Retina (tissue), 1 donor: ENCODE data around the gene RELA.
A peak's percentile ranks its signal among the peaks of the same experiment; 100 is the strongest.
"Not testable (repeated sequence)": the region's sequence is repeated elsewhere in the genome, so short reads cannot be mapped to it uniquely, and the experiment has no call there.

Experiments used
- DNase-seq: peaks from one replicate; pipeline ENCODE4 v3.0.0-alpha.2; 2016

Gene RELA

GRCh38 chr11:65663639-65664200 lies 1.0 kb upstream of the RELA start:
- no peak for DNase-seq

DNA sequence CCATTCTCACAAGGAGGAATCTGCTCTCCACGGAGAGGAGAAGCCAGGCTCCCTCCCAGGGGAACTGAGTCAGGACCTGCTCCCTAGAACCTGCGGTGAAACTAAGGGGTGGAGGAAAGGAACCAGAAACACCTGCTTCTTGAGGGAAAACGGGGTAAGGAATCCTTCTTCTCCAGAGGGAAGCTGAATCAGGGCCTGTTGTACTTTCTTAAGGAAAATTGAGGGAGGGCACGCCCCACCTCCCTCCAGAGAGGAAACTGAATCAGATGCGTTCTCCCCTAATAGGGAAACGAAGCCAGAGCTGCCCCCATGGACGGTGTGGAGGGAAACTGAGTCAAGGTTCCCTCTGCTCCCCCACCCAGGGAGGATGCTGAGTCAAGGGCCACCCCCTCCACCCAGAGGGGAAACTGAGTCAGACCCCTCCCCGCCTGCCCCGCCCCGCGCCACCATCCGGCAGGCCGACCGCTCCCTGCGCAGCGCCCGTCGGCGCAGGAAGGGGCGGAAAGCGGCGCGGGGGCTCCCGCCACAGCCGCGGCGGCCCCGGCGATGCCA lies 393 bp downstream of the RELA start:
- DNase-seq, result no peak

DNA sequence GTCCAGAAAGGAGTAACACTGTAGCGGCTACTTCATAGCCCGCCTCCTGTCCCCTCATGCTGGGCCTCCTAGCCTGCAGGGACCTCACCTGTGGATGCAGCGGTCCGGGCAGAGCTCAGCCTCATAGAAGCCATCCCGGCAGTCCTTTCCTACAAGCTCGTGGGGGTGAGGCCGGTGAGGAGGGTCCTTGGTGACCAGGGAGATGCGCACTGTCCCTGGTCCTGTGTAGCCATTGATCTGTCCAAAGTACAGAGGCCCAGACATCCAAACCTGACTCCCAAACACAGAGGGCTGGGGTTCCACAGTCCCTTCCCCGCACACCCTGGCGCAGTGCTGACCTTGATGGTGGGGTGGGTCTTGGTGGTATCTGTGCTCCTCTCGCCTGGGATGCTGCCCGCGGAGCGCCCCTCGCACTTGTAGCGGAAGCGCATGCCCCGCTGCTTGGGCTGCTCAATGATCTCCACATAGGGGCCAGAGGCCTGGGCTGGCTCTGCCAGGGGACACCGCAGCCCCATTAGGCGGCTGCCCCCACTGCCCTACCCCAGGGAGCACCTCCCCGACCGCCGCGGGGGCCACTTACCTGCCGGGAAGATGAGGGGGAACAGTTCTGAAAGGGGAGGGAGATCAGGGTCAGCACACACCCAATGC lies 993 bp downstream of the RELA start:
- no peak for DNase-seq

DNA sequence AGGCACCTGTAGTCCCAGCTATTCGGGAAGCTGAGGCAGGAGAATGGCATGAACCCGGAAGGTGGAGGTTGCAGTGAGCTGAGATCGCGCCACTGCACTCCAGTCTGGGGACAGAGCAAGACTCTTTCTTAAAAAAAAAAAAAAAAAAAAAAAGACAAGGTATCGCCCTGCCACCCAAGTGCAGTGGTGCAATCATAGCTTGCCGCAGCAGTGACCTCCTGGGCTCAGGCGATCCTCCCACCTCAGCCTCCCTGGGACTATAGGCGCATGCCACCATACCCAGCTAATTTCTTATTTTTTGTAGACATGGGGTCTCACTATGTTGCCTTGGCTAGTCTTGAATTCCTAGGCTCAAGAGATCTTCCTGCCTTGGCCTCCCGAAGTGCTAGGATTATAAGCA lies 1.8 kb downstream of the RELA start:
- not testable (repeated sequence) for DNase-seq

- no peak for DNase-seq
Observed at GRCh38 chr11:65660038-65660437, 2.7 kb downstream of the RELA start.

DNA sequence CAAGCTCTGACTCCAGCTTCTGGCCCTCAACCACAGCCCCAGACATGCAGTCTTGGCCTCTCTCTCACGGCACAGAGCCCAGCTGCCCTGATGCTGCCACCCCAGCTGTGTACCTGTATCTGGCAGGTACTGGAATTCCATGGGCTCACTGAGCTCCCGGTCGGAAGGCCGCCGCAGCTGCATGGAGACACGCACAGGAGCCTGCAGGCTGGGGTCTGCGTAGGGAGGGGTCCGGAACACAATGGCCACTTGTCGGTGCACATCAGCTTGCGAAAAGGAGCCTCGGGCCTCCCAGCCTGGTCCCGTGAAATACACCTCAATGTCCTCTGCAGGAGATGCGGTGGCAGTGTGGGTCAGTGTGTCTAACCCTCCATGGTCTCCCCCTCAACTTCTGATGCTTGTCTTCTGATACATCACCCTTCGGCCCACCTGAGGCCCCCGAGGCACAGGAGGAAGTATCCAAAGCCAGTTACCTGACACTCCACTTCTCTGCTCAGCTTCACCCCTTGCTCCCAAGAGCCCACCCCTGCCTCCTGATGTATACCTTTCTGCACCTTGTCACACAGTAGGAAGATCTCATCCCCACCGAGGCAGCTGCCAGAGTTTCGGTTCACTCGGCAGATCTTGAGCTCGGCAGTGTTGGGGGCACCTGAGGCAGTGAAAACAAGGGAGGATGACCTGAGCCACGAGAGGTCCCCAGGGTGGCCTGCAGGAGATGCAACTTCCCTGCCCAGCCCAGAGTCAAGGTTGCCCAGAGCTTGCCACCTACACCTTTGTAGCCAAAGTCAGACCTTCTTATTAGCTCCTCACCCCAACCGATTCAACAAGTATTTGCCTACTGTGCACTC lies 4.3 kb downstream of the RELA start:
- DNase-seq, result no peak

DNA sequence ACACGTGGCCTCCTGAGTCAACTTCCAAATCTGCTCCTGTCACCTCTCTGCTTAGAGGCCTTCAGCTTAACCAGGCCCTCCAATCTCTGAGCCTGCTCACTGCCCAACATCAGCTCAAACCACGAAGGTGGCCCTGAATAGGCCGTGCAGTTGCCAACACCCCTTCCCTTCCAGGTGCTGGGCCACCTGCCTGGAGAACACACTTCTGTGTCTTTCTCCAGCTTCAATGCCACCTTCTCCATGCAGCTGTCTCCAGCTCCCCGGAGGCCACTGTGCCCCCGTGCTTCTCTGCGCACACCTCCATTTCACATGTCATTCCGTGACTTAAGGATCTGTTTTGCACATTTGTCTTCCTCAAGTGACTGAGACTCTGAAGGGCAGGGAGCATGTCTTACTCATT lies 5.3 kb downstream of the RELA start:
- DNase-seq, result no peak

GRCh38 chr11:65655570-65656332 lies 7.0 kb downstream of the RELA start:
- no peak for DNase-seq

- DNase-seq, result no peak
Observed at GRCh38 chr11:65654375-65655349, 8.1 kb downstream of the RELA start.

DNA sequence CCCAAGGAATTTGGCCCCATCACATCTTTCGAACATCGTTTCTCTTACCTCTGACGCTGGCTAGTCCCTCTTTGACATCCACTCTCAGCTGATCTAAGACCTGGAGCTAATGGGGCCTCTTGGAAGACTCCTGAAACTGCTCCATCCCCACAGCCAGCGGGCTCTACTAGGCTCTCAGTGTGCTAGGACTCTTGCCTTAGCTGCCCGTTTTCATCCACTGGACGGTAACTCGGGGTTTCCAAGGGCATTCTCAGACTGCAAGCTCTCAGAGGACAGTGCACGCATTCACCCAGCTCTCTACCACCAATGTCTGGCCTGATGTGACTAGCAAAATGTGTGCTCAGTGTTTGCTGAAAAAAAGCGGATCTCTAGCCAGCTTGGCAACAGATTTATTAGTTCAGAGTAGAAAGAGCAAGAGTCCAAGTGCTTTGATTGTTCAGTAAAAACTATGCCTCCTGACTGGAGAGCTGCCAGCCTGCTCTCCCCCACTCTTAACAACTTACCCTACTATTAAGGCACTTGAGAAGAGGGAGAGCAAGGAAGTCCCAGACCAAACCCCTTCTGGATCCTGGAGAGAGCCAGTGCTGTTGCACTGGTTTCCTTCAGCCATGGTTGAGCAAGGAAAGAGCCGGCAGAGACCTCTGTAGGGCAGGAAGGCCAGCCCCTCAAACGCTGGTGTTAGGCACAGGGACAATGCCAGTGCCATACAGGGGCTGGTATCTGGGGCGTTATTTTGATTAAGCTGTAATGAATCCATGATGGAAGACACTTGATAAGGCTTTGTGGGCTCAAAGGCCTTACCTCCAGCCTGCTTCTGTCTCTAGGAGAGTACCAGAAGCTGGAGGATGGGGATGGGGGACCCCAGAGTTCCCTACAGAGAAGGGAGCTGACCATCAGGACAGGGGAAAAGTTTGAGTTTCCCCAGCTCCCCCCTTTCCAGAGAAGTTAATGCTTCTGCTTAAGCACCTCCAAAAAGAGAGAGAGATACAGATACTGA lies 9.2 kb downstream of the RELA start:
- DNase-seq, result no peak

DNA sequence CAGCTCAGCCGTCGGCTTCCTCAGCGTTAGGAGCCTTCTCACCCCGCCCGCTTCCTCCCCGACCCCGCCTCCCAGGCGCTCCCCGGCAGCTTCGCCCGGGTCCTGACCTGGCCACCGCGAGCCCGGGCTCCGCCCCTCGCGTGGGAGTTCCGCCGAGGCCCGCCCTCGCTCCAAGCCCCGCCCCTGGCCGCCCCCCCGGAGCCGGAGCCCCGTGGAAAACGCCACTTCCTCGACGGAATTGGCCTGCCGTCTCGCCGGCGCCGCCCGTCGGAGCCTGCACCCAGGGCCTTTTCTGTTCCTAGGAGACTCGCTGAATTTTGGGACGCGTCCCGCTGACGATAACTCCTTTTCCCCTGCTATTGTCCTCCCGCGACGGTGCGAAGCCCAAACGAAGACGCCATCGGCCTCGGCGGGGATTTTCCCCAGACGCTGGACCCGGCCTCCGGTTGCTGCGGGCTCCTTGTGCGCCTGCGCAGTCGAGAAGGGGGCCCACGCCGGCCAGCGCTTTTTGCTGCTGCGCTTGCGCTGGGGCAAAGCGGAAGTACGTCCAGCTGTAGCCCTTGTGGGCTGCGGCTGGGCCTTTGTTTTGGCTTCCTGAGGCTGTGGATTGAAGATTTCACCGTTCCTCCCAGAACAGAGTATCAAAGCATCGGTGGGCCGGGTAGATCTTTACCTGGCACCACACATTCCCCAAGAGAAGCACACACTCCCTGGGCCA lies 10.0 kb downstream of the RELA start:
- DNase-seq, result peak; percentile 95

DNA sequence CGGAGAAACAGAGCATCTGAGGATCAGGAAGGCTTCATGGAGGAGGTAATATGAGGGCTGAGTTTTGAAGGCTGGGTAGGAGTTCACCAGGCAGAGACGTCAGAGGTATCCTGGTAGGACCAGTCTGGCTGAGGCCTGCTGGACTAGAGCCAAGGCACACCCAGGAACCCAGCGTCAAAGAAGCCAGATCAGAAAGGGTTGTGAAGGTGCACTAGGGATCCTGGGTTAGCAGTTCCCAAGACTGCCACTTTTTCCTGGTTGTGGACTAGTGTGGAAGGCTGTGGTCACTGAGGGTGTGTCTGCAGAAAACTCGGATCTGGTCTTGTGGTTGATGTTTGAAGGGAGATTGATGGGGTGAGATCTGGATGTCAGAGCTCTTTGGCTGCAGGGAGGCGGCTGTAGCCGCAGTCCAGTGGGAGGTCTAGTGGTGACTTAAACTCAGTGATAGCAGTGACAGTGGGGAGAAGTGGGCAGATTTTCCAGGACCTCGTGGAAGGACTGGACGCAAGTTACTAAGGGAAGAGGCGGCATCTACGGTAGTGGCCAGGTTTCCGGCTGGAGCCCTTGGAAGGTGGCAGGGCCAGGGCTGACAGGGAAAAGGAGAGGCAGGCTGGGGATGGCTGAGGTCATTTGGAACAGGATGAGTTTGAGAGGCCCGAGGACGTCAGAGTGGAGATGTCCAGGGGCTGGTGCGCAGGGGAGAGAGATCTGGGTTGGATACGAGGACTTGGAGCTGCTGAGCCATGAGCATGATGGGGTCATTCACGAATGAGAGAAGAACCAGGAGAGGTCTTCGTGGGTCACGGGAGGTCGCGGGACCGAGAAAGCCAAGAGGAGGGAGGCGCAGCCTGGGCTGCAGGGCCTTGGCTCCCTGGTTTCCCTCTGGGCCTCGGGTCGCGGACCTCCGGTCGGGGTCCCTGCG lies 10.9 kb downstream of the RELA start:
- DNase-seq, result no peak

DNA sequence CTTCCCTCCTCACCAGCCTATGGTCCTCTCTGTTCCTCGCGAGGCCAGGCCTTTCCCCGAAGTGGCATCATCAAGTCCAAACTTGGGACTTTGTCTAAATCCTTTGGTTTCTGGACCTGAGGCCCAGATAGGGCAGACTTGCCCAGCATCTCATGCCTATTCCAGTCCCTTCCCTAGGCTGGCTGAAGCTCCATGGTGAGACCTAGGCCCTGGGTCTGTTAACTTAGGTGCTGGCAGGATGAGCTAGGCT lies 11.5 kb downstream of the RELA start:
- no peak for DNase-seq

DNA sequence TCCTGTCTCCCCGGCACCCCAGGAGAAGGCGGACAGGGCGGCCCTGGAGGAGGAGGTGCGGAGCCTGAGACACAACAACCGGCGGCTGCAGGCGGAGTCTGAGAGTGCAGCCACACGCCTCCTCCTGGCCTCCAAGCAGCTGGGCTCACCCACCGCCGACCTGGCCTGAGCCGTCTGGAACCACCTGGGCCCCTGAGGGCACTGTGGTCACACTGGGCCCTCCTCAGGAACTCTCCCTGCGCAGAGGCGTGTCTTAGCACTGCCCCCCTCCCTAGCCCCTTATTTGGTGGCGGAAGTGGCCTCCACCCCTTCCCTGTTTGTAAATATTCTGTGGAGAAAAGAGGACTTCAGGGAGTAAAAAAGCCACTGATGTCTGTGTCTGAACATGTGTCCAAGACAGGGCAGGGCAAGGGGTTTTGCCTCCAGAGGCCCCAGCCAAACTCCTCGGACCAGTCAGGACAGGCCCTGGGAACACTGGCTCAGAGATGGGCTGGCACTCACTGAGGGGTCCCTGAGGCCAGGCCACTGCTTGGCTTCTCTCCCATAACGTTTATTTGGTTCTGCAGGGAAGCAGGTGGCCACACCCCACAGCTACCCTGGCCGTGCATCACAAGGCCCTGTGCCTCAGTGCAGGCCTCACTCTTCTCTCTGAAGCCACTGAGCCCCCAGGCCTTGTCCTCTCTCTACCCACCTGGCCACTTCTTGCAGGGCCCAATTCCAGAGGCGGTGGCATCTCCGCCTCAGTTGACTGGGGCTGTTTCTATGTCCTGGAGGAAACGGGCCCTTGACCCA lies 12.0 kb downstream of the RELA start:
- no peak for DNase-seq

- no peak for DNase-seq
Observed at GRCh38 chr11:65649656-65650546, 12.8 kb downstream of the RELA start.

- no peak for DNase-seq
Observed at GRCh38 chr11:65648997-65649493, 13.7 kb downstream of the RELA start.
